PC-9 (cell line): ENCODE data around the gene DBX1. TPM values are rescaled to one million over a fixed set of nuclear protein-coding genes. Genes with fewer than 3 reads are reported as not detected.

Source experiments
- BruUV-seq: library from RNA; stranded (reverse); fragments of 400-500 nt; replicated peaks from 2 replicates; lab custom pipeline; 2021; lab: Mats Ljungman, UMichigan
- CTCF ChIA-PET: fragments of 300-600 bp; sonication (Branson Sonifier 250); formaldehyde crosslinking; loops from one replicate; lab custom pipeline; 2022; ENCODE audit warnings: antibody characterized with exemption; lab: Charles Lee
- POLR2A ChIA-PET: fragments of 300-600 bp; sonication (Branson Sonifier 250); formaldehyde crosslinking; loops from one replicate; lab custom pipeline; 2022; ENCODE audit warnings: antibody characterized with exemption; ENCODE audit not compliant: unreplicated experiment; lab: Charles Lee
- DNase-seq, 2 experiments: peaks; one replicate each; pipeline versions ENCODE4 v3.0.0 to v3.0.0-alpha.2; 2015 to 2022; ENCODE audit warnings: mixed read lengths in 1 of 2
- H2AFZ ChIP-seq: fragments of 200-600 bp; sonication (generic); 2 replicates; pipeline ENCODE4 v1.8.1; 2017; ENCODE audit warnings: antibody characterized with exemption
- H3F3A ChIP-seq: fragments of 200-600 bp; sonication (generic); 2 replicates; pipeline ENCODE4 v1.8.1; 2017; ENCODE audit warnings: antibody characterized with exemption, mild to moderate bottlenecking, low read depth; ENCODE audit not compliant: insufficient read depth
- H3K27ac ChIP-seq: fragments of 200-600 bp; sonication (generic); 2 replicates; pipeline ENCODE4 v1.6.1; 2016; ENCODE audit warnings: mixed run types
- H3K27me3 ChIP-seq: fragments of 200-600 bp; sonication (generic); 2 replicates; pipeline ENCODE4 v1.6.1; 2016; ENCODE audit warnings: low read depth, mixed run types; ENCODE audit not compliant: insufficient read depth
- H3K36me3 ChIP-seq: fragments of 200-600 bp; sonication (generic); 2 replicates; pipeline ENCODE4 v1.6.1; 2016; ENCODE audit warnings: low read depth, mixed run types
- H3K4me1 ChIP-seq: fragments of 200-600 bp; sonication (generic); replicated peaks from 2 replicates; pipeline ENCODE4 v1.6.1; 2016; ENCODE audit warnings: mixed run types; ENCODE audit not compliant: insufficient read depth
- H3K4me2 ChIP-seq: fragments of 200-600 bp; sonication (generic); 2 replicates; pipeline ENCODE4 v1.6.1; 2017; ENCODE audit warnings: mixed run types
- H3K4me3 ChIP-seq: fragments of 200-600 bp; sonication (generic); 2 replicates; pipeline ENCODE4 v1.6.1; 2016; ENCODE audit warnings: mixed run types
- H3K79me2 ChIP-seq: fragments of 200-600 bp; sonication (generic); 2 replicates; pipeline ENCODE4 v1.6.1; 2017; ENCODE audit warnings: low read depth, mixed run types
- H3K9me2 ChIP-seq: fragments of 200-600 bp; sonication (generic); 2 replicates; pipeline ENCODE4 v1.8.1; 2017; ENCODE audit warnings: mild to moderate bottlenecking; ENCODE audit not compliant: insufficient read depth
- H3K9me3 ChIP-seq: fragments of 200-600 bp; sonication (generic); 2 replicates; pipeline ENCODE4 v1.8.1; 2016; ENCODE audit warnings: low read depth; ENCODE audit not compliant: insufficient read depth
- H4K20me1 ChIP-seq: fragments of 200-600 bp; sonication (generic); 2 replicates; pipeline ENCODE4 v1.8.1; 2017; ENCODE audit not compliant: insufficient read depth
- EZH2 ChIP-seq: fragments of 200-600 bp; sonication (generic); IDR thresholded peaks from 2 replicates; pipeline ENCODE4 v1.8.0; 2017; ENCODE audit warnings: antibody characterized with exemption, low read depth
- intact Hi-C: fragments of 100-400 bp; cut with micrococcal nuclease; formaldehyde crosslinking; loops from one replicate; pipeline ENCODE4 v1.10.0; 2022; ENCODE audit not compliant: unreplicated experiment
- total RNA-seq: library from RNA; stranded (reverse); gene quantifications from 2 replicates; pipeline ENCODE4 v1.2.3, GENCODE V29; 2021
- TF ChIP-seq, protein P1 (sequence below): fragments of 200-600 bp; sonication (generic); conservative IDR thresholded peaks from 2 replicates; pipeline ENCODE4 v1.6.1; 2017; ENCODE audit warnings: mixed run types, antibody characterized with exemption, mild to moderate bottlenecking, moderate library complexity

The DBX1 gene
- total RNA-seq, 1 experiment from 2014 or later = not detected

DNA sequence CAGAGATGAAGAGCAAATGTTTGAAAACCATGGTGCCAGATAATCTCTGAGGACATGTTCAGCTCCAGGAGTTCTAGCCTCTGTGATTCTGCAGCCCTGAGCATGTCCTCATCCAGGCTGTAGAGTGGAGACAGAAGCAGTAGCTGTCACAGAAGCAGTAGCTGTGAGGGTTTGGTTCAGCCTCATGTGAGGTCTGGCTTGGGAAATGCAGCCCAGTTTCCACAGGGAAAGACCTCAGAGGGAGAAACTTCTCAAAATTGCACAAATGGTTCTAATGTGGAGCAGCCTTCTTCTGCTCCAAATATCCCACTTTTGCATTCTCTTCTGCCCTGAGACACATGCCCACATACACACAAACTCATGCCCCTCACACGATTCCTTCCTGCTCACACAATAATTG lies 48.4 kb downstream of the DBX1 start:
- no peaks in the 10 kb centered on the region for H3K9me3 ChIP-seq
- H3K9me2 ChIP-seq = no peaks in the 10 kb centered on the region
- peaks cover 22% of the 10 kb centered on the region for H3K4me1 ChIP-seq
- no peak for DNase-seq
- CTCF ChIA-PET = interaction anchor here (0.5 to 1.0 kb wide), 2 partner anchors 141 to 209 kb away, joined by 4 read pairs; no protein-coding TSS in a partner anchor
- no peaks in the 10 kb centered on the region for H3K79me2 ChIP-seq
- BruUV-seq = no TSS peak
- TF ChIP-seq EZH2 = no peak
- TF ChIP-seq, protein P1, sequence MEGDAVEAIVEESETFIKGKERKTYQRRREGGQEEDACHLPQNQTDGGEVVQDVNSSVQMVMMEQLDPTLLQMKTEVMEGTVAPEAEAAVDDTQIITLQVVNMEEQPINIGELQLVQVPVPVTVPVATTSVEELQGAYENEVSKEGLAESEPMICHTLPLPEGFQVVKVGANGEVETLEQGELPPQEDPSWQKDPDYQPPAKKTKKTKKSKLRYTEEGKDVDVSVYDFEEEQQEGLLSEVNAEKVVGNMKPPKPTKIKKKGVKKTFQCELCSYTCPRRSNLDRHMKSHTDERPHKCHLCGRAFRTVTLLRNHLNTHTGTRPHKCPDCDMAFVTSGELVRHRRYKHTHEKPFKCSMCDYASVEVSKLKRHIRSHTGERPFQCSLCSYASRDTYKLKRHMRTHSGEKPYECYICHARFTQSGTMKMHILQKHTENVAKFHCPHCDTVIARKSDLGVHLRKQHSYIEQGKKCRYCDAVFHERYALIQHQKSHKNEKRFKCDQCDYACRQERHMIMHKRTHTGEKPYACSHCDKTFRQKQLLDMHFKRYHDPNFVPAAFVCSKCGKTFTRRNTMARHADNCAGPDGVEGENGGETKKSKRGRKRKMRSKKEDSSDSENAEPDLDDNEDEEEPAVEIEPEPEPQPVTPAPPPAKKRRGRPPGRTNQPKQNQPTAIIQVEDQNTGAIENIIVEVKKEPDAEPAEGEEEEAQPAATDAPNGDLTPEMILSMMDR = no peak
- H4K20me1 ChIP-seq = no peaks in the 10 kb centered on the region
- no peaks in the 10 kb centered on the region for H3K27me3 ChIP-seq
- intact Hi-C loops = loop anchor here (1.0 to 10.0 kb wide), 3 partner anchors 80 to 367 kb away; no protein-coding TSS in a partner anchor
- POLR2A ChIA-PET = interaction anchor here (0.5 to 0.6 kb wide), 2 partner anchors 117 to 186 kb away, joined by 3 to 5 read pairs; no protein-coding TSS in a partner anchor
- no peak overlapping the region for H2AFZ ChIP-seq
- H3F3A ChIP-seq = peaks cover 16% of the 10 kb centered on the region; the same call in 1 of the 2 replicates
- H3K36me3 ChIP-seq = no peaks in the 10 kb centered on the region
- H3K4me3 ChIP-seq = peak overlapping the region; percentile 6; the same call in 1 of the 2 replicates
- H3K4me2 ChIP-seq = peak overlapping the region; percentile 67
- peak overlapping the region; percentile 51 for H3K27ac ChIP-seq

DNA sequence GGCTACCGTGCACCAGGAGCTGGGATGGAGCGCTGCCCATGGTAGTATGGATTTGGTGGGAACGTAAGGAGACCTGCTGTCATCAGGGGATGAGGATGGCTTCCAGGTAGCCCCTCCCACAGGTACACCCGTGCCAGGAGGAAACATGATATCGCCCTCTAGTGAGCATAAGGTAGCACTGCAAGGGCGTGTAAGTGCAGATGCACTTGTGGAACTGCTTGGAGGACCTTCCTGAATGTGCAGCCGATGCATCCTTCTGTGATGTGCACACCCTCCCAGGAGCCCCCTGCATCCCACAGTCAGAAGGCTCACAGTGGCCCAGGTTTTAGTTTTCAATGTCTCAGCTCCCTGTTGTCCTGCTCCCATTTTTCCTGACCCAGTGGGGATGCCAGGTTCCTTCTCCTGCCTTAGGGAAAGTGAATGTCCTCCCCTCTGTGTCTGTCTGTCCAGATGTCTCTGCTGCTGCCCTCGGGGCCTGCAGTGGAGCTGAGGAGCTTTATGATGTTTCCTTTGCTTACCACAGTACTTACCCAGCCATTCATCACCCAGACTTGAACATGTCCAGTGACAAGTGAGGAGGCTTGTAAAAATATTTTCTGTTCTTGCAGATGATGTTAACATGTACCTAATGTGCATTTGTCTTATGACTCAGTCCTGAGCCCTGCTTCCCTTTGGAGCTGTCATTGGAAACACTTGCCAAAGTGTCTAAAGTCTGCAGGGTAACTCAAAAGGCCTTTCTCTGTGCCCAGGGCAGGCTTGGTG lies 49.2 kb downstream of the DBX1 start:
- Histone ChIP-seq H3K4me3 (no peak overlapping the region), H3K4me2 (peak overlapping the region; percentile 67; the same call in 1 of the 2 replicates), H3F3A (peaks cover 16% of the 10 kb centered on the region; the same call in 1 of the 2 replicates), H3K79me2 (no peaks in the 10 kb centered on the region), H3K27ac (0 out of 2 replicates have a peak overlapping the region, but pooled peaks have one; percentile 51), H3K36me3 (no peaks in the 10 kb centered on the region), H3K9me2 (no peaks in the 10 kb centered on the region), H3K27me3 (no peaks in the 10 kb centered on the region), H4K20me1 (no peaks in the 10 kb centered on the region), H2AFZ (no peak overlapping the region), H3K4me1 (peaks cover 22% of the 10 kb centered on the region), H3K9me3 (no peaks in the 10 kb centered on the region)
- TF ChIP-seq, protein P1 = peak; percentile 96
- TF ChIP-seq EZH2 = no peak
- peak; percentile 58 to 62 for DNase-seq
- ChIA-PET CTCF (interaction anchor here (0.5 kb wide), 1 partner anchor 141 kb away, joined by 4 read pairs; no protein-coding TSS in a partner anchor), POLR2A (no interaction called here)
- BruUV-seq = no TSS peak
- intact Hi-C loops = loop anchor here (1.0 to 10.0 kb wide), 3 partner anchors 79 to 366 kb away; no protein-coding TSS in a partner anchor

DNA sequence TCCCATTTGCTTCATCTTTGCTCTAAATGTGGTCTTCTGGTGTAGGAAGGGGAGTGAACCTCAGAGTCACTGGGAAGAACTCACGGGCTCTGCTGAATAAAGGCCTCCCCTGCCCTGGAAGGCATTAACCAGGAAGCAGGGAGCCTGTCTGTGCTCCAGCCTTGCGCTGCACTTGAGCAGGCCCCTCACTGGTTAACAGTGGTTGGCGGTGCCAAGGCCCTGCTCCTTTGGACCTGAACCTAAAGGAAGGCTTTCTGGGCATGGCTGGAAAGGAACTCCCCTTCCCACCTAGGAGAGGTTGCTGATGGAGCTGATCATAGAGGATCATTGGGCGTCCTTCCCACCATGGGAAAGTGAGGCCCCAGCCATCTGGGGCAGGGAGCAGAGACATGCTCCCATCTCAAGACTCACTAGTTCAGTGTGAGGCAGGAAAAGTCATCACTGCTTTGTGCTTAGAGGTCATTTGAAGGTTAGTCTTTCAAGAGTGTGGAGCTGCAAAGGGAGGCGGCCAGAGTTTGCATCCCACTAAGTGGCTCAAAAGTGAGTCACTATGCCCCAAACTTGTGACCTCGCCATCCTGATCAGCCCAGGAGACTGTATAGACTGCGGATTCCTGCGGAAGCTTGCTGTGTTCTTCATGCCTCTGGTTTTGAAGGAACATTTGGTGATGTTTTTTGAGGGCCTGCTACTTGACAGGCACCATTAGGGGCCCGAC lies 50.4 kb downstream of the DBX1 start:
- peaks cover 22% of the 10 kb centered on the region for H3K4me1 ChIP-seq
- ChIA-PET CTCF (no interaction called here), POLR2A (interaction anchor here (0.6 kb wide), 1 partner anchor 174 kb away, joined by 14 read pairs; no protein-coding TSS in a partner anchor)
- H3F3A ChIP-seq = peaks cover 16% of the 10 kb centered on the region; the same call in 1 of the 2 replicates
- TF ChIP-seq, protein P1 = no peak
- TF ChIP-seq EZH2 = no peak
- no peak overlapping the region for H3K27ac ChIP-seq
- no peaks in the 10 kb centered on the region for H3K9me3 ChIP-seq
- no peak overlapping the region for H2AFZ ChIP-seq
- no peaks in the 10 kb centered on the region for H3K9me2 ChIP-seq
- no peaks in the 10 kb centered on the region for H3K27me3 ChIP-seq
- no peaks in the 10 kb centered on the region for H3K79me2 ChIP-seq
- no peaks in the 10 kb centered on the region for H3K36me3 ChIP-seq
- H3K4me3 ChIP-seq = no peak overlapping the region
- intact Hi-C loops = loop anchor here (5.0 to 10.0 kb wide), 2 partner anchors 78 to 365 kb away; no protein-coding TSS in a partner anchor
- DNase-seq = no peak
- BruUV-seq = no TSS peak
- no peak overlapping the region for H3K4me2 ChIP-seq
- no peaks in the 10 kb centered on the region for H4K20me1 ChIP-seq
